NCI-H187 treated with DMSO at 0.1 percent for 48 hours (cell line): ENCODE data around the gene GLRA3.
"Not testable (repeated sequence)": the region's sequence is repeated elsewhere in the genome, so short reads cannot be mapped to it uniquely, and the experiment has no call there.

Source experiments
- DNase-seq: peaks from one replicate; lab custom pipeline; 2025; lab: John Stamatoyannopoulos, UW

Gene GLRA3

DNA sequence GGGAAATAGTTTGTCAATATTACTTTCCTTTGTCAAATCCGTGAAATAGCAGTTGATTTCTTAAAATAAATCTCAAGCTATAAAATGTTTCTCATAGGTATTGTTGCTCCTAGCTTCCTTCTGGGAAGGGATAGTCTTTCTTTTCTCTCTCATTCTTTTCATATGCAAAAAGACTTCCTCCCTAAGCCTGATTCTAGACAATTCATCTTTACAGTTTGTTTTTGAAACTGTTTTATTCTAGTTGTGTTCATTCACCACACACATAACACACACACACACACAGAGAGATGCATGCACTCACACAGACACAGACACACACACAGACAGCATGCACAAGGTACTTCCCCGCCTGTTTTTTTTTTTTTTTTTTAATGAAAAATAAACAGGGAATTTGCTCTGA, 18.2 kb downstream of the GLRA3 start:
- DNase-seq = no peak

DNA sequence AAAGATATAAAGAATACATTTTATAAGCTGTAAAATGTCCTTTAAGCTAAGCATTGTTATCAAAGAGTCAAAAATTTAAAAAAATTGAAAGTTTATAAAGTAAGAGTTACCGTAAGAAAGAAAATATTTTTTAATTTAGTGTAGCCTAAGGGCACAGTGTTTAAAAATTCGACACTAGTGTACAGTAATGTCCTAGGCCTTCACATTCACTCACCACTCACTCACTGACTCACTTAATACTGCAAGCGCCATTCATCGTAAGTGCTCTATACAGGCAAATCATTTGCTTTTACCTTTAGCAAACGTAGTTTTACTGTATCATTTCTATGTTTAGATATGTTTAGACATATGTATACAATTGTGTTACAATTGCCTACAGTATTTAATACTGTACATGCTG, 20.2 kb downstream of the GLRA3 start:
- DNase-seq = no peak

GRCh38 chr4:174808119-174808518, 20.9 kb downstream of the GLRA3 start:
- DNase-seq = no peak

GRCh38 chr4:174805746-174806145, 23.3 kb downstream of the GLRA3 start:
- no peak for DNase-seq

- no peak for DNase-seq
Measured at GRCh38 chr4:174794543-174795094, 34.4 kb downstream of the GLRA3 start.

- no peak for DNase-seq
Measured at GRCh38 chr4:174789657-174790056, 39.4 kb downstream of the GLRA3 start.

- not testable (repeated sequence) for DNase-seq
Measured at GRCh38 chr4:174778274-174778986, 50.6 kb downstream of the GLRA3 start.

DNA sequence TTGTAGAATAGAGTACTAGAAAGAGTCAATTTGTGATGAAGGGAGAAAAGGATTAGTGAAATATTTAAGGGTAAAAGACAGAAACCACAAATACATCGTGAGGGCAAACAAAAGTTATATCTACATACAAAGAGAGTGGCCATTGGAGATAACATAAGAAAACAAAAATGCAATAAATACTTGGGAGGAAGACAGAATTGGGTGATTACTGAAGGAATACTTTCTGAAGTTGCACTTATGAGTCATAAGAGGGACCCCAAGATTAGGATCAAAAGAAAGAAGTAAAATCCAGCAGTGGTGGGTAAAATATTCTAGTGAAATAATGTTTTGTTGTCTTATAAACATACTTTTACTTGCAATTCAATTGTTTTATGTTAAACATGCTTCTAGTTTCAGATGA, 53.7 kb downstream of the GLRA3 start:
- DNase-seq = no peak

GRCh38 chr4:174764105-174764729, 64.8 kb downstream of the GLRA3 start:
- peak; percentile 9 for DNase-seq

GRCh38 chr4:174763454-174764104, 65.5 kb downstream of the GLRA3 start:
- DNase-seq = no peak

DNA sequence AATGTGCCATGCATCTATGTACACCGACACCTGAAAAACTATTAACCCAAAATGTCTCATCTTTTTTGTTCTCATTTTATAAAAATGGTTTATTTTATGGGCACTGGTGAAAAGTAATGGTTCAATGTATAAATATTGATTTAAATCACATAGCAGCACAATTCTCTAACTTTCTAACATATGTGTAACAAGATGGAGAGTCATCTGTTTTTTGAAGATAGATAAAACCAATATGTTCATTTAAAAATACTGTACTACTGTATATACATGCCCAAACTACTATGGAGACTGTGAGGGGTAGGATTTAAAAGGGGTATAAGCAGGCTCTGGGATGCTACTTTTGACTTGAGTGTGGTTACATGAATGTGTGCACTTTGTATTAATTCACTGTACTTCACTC, 67.6 kb downstream of the GLRA3 start:
- DNase-seq = no peak

GRCh38 chr4:174757736-174758135, 71.3 kb downstream of the GLRA3 start:
- DNase-seq = no peak

- no peak for DNase-seq
Measured at GRCh38 chr4:174753021-174753420, 76.0 kb downstream of the GLRA3 start.

- DNase-seq = no peak
Measured at GRCh38 chr4:174752026-174752425, 77.0 kb downstream of the GLRA3 start.

GRCh38 chr4:174749091-174749490, 80.0 kb downstream of the GLRA3 start:
- no peak for DNase-seq

DNA sequence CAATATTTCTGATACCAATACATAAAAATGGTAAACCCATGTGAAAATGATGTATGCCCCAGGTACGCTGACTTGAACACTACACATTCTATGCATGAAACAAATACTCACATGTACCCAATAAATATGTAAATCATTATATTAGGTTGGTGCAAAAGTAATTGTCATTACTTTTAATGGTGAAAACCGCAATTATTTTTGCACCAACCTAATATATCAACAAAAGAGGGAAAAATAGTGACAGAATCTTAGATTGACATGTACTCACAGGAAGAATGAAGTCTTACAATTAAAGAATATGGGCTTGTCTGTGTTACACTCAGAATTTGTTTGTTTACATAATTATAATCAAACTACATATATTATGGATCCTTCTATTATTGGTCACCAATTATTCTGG, 82.3 kb downstream of the GLRA3 start:
- DNase-seq = no peak

GRCh38 chr4:174742561-174742960, 86.5 kb downstream of the GLRA3 start:
- DNase-seq = no peak

DNA sequence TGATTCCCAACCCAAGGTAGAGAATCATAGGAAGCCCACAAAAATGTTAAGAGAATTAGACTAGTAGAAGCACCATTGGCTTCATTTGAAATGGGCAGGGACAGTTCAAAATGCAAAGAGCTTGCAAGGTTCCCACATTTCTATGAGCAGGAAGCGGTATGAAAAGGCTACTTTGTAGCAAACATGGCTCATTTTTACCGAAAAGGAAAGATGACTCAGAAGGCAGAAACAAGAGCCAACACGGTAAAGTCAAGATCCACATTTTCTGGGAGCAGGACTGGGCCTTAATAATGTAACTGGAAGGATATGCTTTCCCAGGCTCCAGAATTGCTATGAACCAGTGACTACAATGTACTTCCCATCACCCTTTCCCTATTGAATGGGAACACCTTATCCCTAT, 89.5 kb downstream of the GLRA3 start:
- no peak for DNase-seq

- DNase-seq = no peak
Measured at GRCh38 chr4:174734181-174734580, 94.9 kb downstream of the GLRA3 start.

- no peak for DNase-seq
Measured at GRCh38 chr4:174717828-174718227, 111.2 kb downstream of the GLRA3 start.

- no peak for DNase-seq
Measured at GRCh38 chr4:174716986-174717770, 111.9 kb downstream of the GLRA3 start.
